Smooth muscle cell (in vitro differentiated cells): ENCODE measurements around the gene DPP10. TPM values are rescaled to one million over a fixed set of nuclear protein-coding genes. Genes with fewer than 3 reads are reported as not detected.

Source experiments
- DNase-seq: peaks from one replicate; lab custom pipeline; 2025; ENCODE audit not compliant: unreplicated experiment; lab: John Stamatoyannopoulos, UW
- H2AFZ ChIP-seq: fragments of 200-600 bp; sonication (generic); 2 replicates; pipeline ENCODE4 v1.6.0; 2016; ENCODE audit warnings: antibody characterized with exemption, low read depth, mild to moderate bottlenecking
- H3F3A ChIP-seq: fragments of 200-600 bp; sonication (generic); 2 replicates; pipeline ENCODE4 v1.6.0; 2017; ENCODE audit warnings: antibody characterized with exemption, low read depth
- H3K27ac ChIP-seq: fragments of 200-600 bp; sonication (generic); 2 replicates; pipeline ENCODE4 v1.5.1; 2016; ENCODE audit warnings: low read depth, mild to moderate bottlenecking
- H3K27me3 ChIP-seq: fragments of 200-600 bp; sonication (generic); 2 replicates; pipeline ENCODE4 v1.6.1; 2016; ENCODE audit warnings: low read depth, mild to moderate bottlenecking
- H3K36me3 ChIP-seq: fragments of 200-600 bp; sonication (generic); 2 replicates; pipeline ENCODE4 v1.5.1; 2016; ENCODE audit warnings: low read depth
- H3K4me1 ChIP-seq: fragments of 200-600 bp; sonication (generic); 2 replicates; pipeline ENCODE4 v1.5.1; 2016; ENCODE audit warnings: low read depth
- H3K4me2 ChIP-seq: fragments of 200-600 bp; sonication (generic); 2 replicates; pipeline ENCODE4 v1.6.0; 2016; ENCODE audit warnings: mild to moderate bottlenecking
- H3K4me3 ChIP-seq: fragments of 200-600 bp; sonication (generic); 2 replicates; pipeline ENCODE4 v1.5.1; 2016; ENCODE audit warnings: mild to moderate bottlenecking
- H3K79me2 ChIP-seq: fragments of 200-600 bp; sonication (generic); 2 replicates; pipeline ENCODE4 v1.6.0; 2016; ENCODE audit warnings: low read depth, mild to moderate bottlenecking
- H3K9ac ChIP-seq: fragments of 200-600 bp; sonication (generic); 2 replicates; pipeline ENCODE4 v1.6.0; 2016; ENCODE audit warnings: low read depth
- H3K9me3 ChIP-seq: fragments of 200-600 bp; sonication (generic); replicated peaks from 2 replicates; pipeline ENCODE4 v1.5.1; 2016; ENCODE audit warnings: low read depth
- H4K20me1 ChIP-seq: fragments of 200-600 bp; sonication (generic); 2 replicates; pipeline ENCODE4 v1.6.0; 2016; ENCODE audit warnings: low read depth
- CTCF ChIP-seq: fragments of 200-600 bp; sonication (generic); IDR thresholded peaks from 2 replicates; pipeline ENCODE4 v1.5.1; 2017; ENCODE audit warnings: borderline replicate concordance, mild to moderate bottlenecking, antibody characterized with exemption; ENCODE audit not compliant: insufficient read depth, poor library complexity, severe bottlenecking
- WGBS: methylation state at CpG from one replicate; pipeline ENCODE4 v1.1.7; 2016; ENCODE audit warnings: low lambda C conversion rate; 5-methylcytosine and 5-hydroxymethylcytosine counted together
- polyA plus RNA-seq: library from polyadenylated mRNA; unstranded; fragments of >200 nt; fragmentation: Nextera tagmentation; extraction: Ambion mirVana; gene quantifications from 2 replicates; pipeline ENCODE4 v1.2.1, GENCODE V29; 2016
- total RNA-seq: library from RNA; depleted of rRNA; stranded (reverse); fragments of >200 nt; gene quantifications from 2 replicates; pipeline ENCODE4 v1.2.3, GENCODE V29; 2014

Gene DPP10
- total and polyA plus RNA-seq, 2 experiments from 2014 or later: 3.6 TPM; not detected in 1

- no peak for TF ChIP-seq CTCF
- Histone ChIP-seq H3K9ac (no peak overlapping the region), H4K20me1 (no peaks in the 10 kb centered on the region), H3K27me3 (no peaks in the 10 kb centered on the region), H3K4me3 (no peak overlapping the region), H3K36me3 (no peaks in the 10 kb centered on the region), H3K79me2 (no peaks in the 10 kb centered on the region), H3K4me2 (no peak overlapping the region), H3K27ac (no peak overlapping the region), H3K4me1 (no peaks in the 10 kb centered on the region), H3F3A (no peaks in the 10 kb centered on the region), H2AFZ (no peak overlapping the region), H3K9me3 (no peaks in the 10 kb centered on the region)
- WGBS: 94% methylated on average over 3 of the region's 3 CpGs
- no peak for DNase-seq
These were observed 1168.4 kb downstream of the DPP10 start for GRCh38 chr2:115610888-115611287.

GRCh38 chr2:115624332-115624731 is 1181.9 kb downstream of the DPP10 start:
- Histone ChIP-seq H3K36me3 (no peaks in the 10 kb centered on the region), H3F3A (no peaks in the 10 kb centered on the region), H4K20me1 (no peaks in the 10 kb centered on the region), H3K4me3 (no peak overlapping the region), H3K9me3 (no peaks in the 10 kb centered on the region), H3K27ac (peak overlapping the region; percentile 55), H3K9ac (no peak overlapping the region), H3K4me2 (peak overlapping the region; percentile 44), H2AFZ (peak overlapping the region; percentile 83), H3K27me3 (no peaks in the 10 kb centered on the region), H3K79me2 (no peaks in the 10 kb centered on the region), H3K4me1 (peaks cover 7% of the 10 kb centered on the region)
- no peak for TF ChIP-seq CTCF
- 52% methylated on average over 4 of the region's 4 CpGs for WGBS
- DNase-seq: no peak

- no peaks in the 10 kb centered on the region for H3K79me2 ChIP-seq
- TF ChIP-seq CTCF: no peak
- no peak overlapping the region for H2AFZ ChIP-seq
- H3K4me2 ChIP-seq: no peak overlapping the region
- WGBS: 76% methylated on average over 3 of the region's 3 CpGs
- H3K9me3 ChIP-seq: peaks cover 1% of the 10 kb centered on the region
- no peaks in the 10 kb centered on the region for H3K36me3 ChIP-seq
- H3K27ac ChIP-seq: no peak overlapping the region
- H3K4me3 ChIP-seq: no peak overlapping the region
- no peak overlapping the region for H3K9ac ChIP-seq
- no peaks in the 10 kb centered on the region for H4K20me1 ChIP-seq
- no peaks in the 10 kb centered on the region for H3K27me3 ChIP-seq
- H3K4me1 ChIP-seq: no peaks in the 10 kb centered on the region
- DNase-seq: no peak
- H3F3A ChIP-seq: no peaks in the 10 kb centered on the region
These were observed 1192.1 kb downstream of the DPP10 start for GRCh38 chr2:115634578-115634977.

- H3F3A ChIP-seq: no peaks in the 10 kb centered on the region
- no peak overlapping the region for H3K27ac ChIP-seq
- no peaks in the 10 kb centered on the region for H3K27me3 ChIP-seq
- DNase-seq: no peak
- H3K9ac ChIP-seq: no peak overlapping the region
- no peak overlapping the region for H3K4me3 ChIP-seq
- H2AFZ ChIP-seq: no peak overlapping the region
- H3K36me3 ChIP-seq: no peaks in the 10 kb centered on the region
- TF ChIP-seq CTCF: no peak
- no peaks in the 10 kb centered on the region for H3K9me3 ChIP-seq
- WGBS: 92% methylated on average over 2 of the region's 2 CpGs
- no peaks in the 10 kb centered on the region for H3K4me1 ChIP-seq
- no peaks in the 10 kb centered on the region for H4K20me1 ChIP-seq
- H3K4me2 ChIP-seq: no peak overlapping the region
- no peaks in the 10 kb centered on the region for H3K79me2 ChIP-seq
These were observed 1193.0 kb downstream of the DPP10 start for GRCh38 chr2:115635430-115635829.
